ENCODE results near the gene DCUN1D3.
A peak's percentile ranks its signal among the peaks of the same experiment; 100 is the strongest.
"Not testable (repeated sequence)": the region's sequence is repeated elsewhere in the genome, so short reads cannot be mapped to it uniquely, and the experiment has no call there.

DCUN1D3 gene

GRCh38 chr16:20862162-20862960 is 37.8 kb downstream of the DCUN1D3 start:
- no peak for DNase-seq (ENCODE audit: low spot score)

GRCh38 chr16:20860995-20861394 is 39.2 kb downstream of the DCUN1D3 start:
- DNase-seq (ENCODE audit: low spot score): not testable (repeated sequence)

GRCh38 chr16:20860361-20860760 is 39.8 kb downstream of the DCUN1D3 start:
- DNase-seq (ENCODE audit: low spot score): no peak

- DNase-seq (ENCODE audit: low spot score): no peak
These were observed 40.5 kb downstream of the DCUN1D3 start for GRCh38 chr16:20859699-20860098.

GRCh38 chr16:20859229-20859628 is 40.9 kb downstream of the DCUN1D3 start:
- DNase-seq (ENCODE audit: low spot score): no peak

GRCh38 chr16:20857281-20857680 is 42.9 kb downstream of the DCUN1D3 start:
- no peak for DNase-seq (ENCODE audit: low spot score)

GRCh38 chr16:20854963-20855362 is 45.2 kb downstream of the DCUN1D3 start:
- DNase-seq (ENCODE audit: low spot score): no peak

- DNase-seq (ENCODE audit: low spot score): no peak
These were observed 46.1 kb downstream of the DCUN1D3 start for GRCh38 chr16:20853981-20854620.

- no peak for DNase-seq (ENCODE audit: low spot score)
These were observed 47.0 kb downstream of the DCUN1D3 start for GRCh38 chr16:20853143-20853542.

GRCh38 chr16:20851601-20852000 is 48.6 kb downstream of the DCUN1D3 start:
- DNase-seq (ENCODE audit: low spot score): peak; percentile 30

- peak; percentile 33 for DNase-seq (ENCODE audit: low spot score)
These were observed 49.2 kb downstream of the DCUN1D3 start for GRCh38 chr16:20850981-20851380.

GRCh38 chr16:20849589-20850390 is 50.4 kb downstream of the DCUN1D3 start:
- peak; percentile 50 for DNase-seq (ENCODE audit: low spot score)

GRCh38 chr16:20847550-20847949 is 52.6 kb downstream of the DCUN1D3 start:
- no peak for DNase-seq (ENCODE audit: low spot score)

- DNase-seq (ENCODE audit: low spot score): no peak
These were observed 53.6 kb downstream of the DCUN1D3 start for GRCh38 chr16:20846551-20846950.

- no peak for DNase-seq (ENCODE audit: low spot score)
These were observed 54.1 kb downstream of the DCUN1D3 start for GRCh38 chr16:20846030-20846429.

- DNase-seq (ENCODE audit: low spot score): no peak
These were observed 55.6 kb downstream of the DCUN1D3 start for GRCh38 chr16:20844588-20844987.

- no peak for DNase-seq (ENCODE audit: low spot score)
These were observed 56.1 kb downstream of the DCUN1D3 start for GRCh38 chr16:20844054-20844453.

- DNase-seq (ENCODE audit: low spot score): no peak
These were observed 60.7 kb downstream of the DCUN1D3 start for GRCh38 chr16:20839504-20839903.

- DNase-seq (ENCODE audit: low spot score): no peak
These were observed 61.9 kb downstream of the DCUN1D3 start for GRCh38 chr16:20838240-20838639.

- no peak for DNase-seq (ENCODE audit: low spot score)
These were observed 67.1 kb downstream of the DCUN1D3 start for GRCh38 chr16:20833086-20833485.

- no peak for DNase-seq (ENCODE audit: low spot score)
These were observed 69.8 kb downstream of the DCUN1D3 start for GRCh38 chr16:20830372-20830771.

GRCh38 chr16:20829536-20829935 is 70.6 kb downstream of the DCUN1D3 start:
- DNase-seq (ENCODE audit: low spot score): no peak
